Bronchial epithelial cell (primary cell): ENCODE data around the gene C5orf47. TPM values are rescaled to one million over a fixed set of nuclear protein-coding genes. Genes with fewer than 3 reads are reported as not detected.

Source experiments
- DNase-seq: peaks from one replicate; pipeline ENCODE4 v3.0.0-alpha.2; 2010; ENCODE audit warnings: low read depth
- FAIRE-seq: peaks from 2 replicates; lab custom pipeline; 2011; peaks lifted over from hg19 to GRCh38; lab: Jason Lieb, UNC
- H3K27me3 ChIP-seq: 2 replicates; pipeline ENCODE4 v1.5.1; 2011; ENCODE audit warnings: low read length; ENCODE audit not compliant: control insufficient read depth, insufficient read depth
- H3K36me3 ChIP-seq: 2 replicates; pipeline ENCODE4 v1.5.1; 2011; ENCODE audit warnings: low read length; ENCODE audit not compliant: control insufficient read depth, insufficient read depth
- H3K4me3 ChIP-seq: 2 replicates; pipeline ENCODE4 v1.5.1; 2011; ENCODE audit warnings: mild to moderate bottlenecking, low read depth, low read length, control low read depth
- total RNA-seq: library from RNA; depleted of rRNA; stranded (reverse); fragments of >200 nt; gene quantifications from 2 replicates; pipeline ENCODE4 v1.2.1, GENCODE V29; 2014
- TF ChIP-seq, protein P1 (sequence below): IDR thresholded peaks from 2 replicates; pipeline ENCODE4 v1.5.1; 2011; ENCODE audit warnings: mild to moderate bottlenecking, moderate library complexity, low read length, control low read depth, inconsistent platforms; ENCODE audit not compliant: insufficient read depth, severe bottlenecking

C5orf47 gene
- total RNA-seq, 1 donor from 2014 or later: under 0.01 TPM

DNA sequence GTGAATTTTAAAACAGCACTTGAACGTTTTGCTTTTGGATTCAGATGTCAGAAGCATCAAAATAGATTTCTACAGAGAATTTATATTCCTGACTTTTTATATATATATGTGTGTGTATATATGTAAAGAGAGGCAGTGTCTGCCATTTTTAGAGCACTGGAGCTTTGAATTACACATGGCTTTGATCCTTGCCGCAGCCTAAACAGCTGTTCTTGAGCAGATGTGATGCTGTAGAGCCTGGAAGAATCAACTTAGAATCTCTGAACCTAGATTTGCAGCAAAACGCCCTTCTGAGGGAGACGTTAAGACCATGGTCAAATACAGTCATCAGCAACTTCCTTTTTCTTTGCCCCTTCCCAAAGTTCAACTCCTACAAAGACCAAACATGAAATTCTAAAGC is 21.7 kb upstream of the C5orf47 start:
- DNase-seq (no peak), FAIRE-seq (no peak)
- Histone ChIP-seq H3K4me3 (no peak overlapping the region), H3K36me3 (no peaks in the 10 kb centered on the region), H3K27me3 (no peaks in the 10 kb centered on the region)
- TF ChIP-seq, protein P1, sequence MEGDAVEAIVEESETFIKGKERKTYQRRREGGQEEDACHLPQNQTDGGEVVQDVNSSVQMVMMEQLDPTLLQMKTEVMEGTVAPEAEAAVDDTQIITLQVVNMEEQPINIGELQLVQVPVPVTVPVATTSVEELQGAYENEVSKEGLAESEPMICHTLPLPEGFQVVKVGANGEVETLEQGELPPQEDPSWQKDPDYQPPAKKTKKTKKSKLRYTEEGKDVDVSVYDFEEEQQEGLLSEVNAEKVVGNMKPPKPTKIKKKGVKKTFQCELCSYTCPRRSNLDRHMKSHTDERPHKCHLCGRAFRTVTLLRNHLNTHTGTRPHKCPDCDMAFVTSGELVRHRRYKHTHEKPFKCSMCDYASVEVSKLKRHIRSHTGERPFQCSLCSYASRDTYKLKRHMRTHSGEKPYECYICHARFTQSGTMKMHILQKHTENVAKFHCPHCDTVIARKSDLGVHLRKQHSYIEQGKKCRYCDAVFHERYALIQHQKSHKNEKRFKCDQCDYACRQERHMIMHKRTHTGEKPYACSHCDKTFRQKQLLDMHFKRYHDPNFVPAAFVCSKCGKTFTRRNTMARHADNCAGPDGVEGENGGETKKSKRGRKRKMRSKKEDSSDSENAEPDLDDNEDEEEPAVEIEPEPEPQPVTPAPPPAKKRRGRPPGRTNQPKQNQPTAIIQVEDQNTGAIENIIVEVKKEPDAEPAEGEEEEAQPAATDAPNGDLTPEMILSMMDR: no peak

DNA sequence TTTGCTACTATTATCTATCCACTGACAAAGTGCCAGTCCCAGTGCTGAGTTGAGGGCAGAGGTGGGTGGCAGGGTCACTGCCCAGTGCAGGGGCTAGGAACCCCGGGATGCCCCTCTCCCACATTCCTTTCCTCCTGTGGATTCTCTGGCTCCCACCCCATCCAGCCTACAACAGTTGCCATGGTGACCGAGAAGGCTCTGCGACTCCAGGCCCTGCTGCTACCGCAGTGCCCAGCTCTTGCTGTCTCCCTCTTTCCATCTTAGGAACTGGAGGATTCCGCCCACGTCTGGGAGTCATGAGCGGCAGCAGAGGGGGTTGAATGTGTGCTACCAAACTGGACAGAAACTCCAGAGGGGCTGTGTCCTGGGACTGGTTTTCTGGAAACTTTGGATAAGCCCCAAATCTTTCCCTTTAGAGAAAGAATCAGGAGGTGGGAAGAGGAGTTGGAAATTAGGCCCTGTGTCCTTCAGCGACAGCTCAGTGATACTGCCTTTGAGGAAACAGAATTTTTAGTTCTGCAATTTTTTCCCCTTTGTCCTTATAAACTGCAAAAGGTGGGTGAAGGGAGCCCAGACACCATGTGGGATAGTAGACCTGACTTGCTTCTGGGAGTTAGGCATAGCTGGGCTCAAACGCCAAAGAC is 20.7 kb upstream of the C5orf47 start:
- H3K36me3 ChIP-seq: no peaks in the 10 kb centered on the region
- no peak for FAIRE-seq

GRCh38 chr5:173969167-173970049 is 19.6 kb upstream of the C5orf47 start:
- no peak overlapping the region for H3K4me3 ChIP-seq
- TF ChIP-seq, protein P1: no peak
- H3K27me3 ChIP-seq: no peaks in the 10 kb centered on the region
- H3K36me3 ChIP-seq: no peaks in the 10 kb centered on the region
- FAIRE-seq (no peak), DNase-seq (peak; percentile 80)

More for the DNA sequence above, 20.7 kb upstream of the C5orf47 start:
- Histone ChIP-seq H3K27me3 (no peaks in the 10 kb centered on the region), H3K4me3 (no peak overlapping the region)
- TF ChIP-seq, protein P1: no peak
- no peak for DNase-seq

DNA sequence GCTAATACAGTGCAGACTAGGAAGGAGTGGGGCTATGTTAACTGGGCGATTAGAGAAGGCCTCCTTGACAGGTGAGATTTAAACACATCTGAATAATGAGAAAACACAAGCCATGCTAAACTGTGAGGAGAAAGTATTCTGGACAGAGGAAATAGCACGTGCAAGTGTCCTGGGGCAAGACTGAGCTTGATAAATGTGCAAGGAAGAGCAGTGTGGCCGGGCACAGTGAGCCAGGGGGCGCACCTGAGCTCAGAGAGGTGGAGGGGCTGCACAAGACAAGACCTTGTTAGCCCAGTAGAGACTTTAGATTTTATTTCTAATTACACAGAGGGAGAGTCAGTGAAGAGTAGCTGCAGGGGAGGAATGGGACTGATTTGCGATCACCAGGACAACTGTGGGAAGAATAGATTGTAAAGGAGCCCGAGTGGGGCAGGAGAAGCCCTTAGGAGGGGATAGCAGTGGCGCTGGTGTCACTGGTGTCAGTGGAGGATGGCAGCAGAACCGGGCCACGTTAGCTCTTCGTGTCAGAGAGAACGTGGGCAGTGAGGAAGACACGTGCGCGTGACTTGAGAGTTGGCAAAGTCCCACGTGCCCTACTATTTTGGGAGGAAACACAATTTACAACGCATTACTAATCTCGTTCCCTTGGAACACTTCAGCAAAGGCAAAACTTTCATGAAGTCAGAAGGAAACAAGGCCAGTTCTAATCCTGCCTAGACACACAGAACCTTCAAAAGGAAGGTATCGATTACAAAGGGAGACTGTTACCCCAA is 17.9 kb upstream of the C5orf47 start:
- H3K4me3 ChIP-seq: no peak overlapping the region
- TF ChIP-seq, protein P1: no peak
- no peaks in the 10 kb centered on the region for H3K27me3 ChIP-seq
- FAIRE-seq (no peak), DNase-seq (no peak)
- no peaks in the 10 kb centered on the region for H3K36me3 ChIP-seq

DNA sequence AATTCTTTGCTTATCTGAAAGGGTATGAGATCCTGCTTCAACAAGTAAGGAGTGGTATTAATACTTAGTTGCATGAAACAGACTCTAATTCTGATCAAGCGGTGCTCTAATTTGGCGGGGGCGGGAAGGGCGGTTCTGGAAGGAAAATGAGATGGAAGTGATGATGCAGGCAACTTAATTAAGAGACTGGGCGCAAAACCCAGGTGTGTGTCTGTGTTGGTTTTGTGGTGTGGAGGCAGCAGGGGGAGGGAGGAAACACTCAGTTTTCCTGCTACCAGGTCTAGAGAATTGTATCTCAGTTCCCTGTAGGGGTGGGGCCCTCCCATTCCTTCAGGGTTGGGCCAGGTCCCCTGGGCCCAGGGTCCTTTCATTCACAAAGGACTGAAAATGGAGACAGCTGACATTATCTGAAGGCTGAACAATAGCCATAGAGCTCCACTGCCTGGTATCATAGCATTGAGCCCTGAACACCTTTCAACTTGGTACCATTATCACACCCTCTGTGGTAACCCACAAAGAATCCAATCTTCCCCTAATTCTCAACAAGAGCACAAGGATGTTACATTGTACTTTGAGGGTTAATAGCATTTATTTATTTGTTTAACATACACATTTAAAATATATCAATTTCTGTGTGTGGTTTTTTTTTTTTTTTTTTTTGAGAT is 17.2 kb upstream of the C5orf47 start:
- FAIRE-seq: no peak
- no peaks in the 10 kb centered on the region for H3K36me3 ChIP-seq
- DNase-seq: no peak
- no peak overlapping the region for H3K4me3 ChIP-seq
- TF ChIP-seq, protein P1: no peak
- H3K27me3 ChIP-seq: no peaks in the 10 kb centered on the region
